Frontal cortex (tissue), 4 donors: ENCODE data around the gene ADAMTSL3. TPM values are rescaled to one million over a fixed set of nuclear protein-coding genes. Genes with fewer than 3 reads are reported as not detected.
"Not testable (repeated sequence)": the region's sequence is repeated elsewhere in the genome, so short reads cannot be mapped to it uniquely, and the experiment has no call there.

Source experiments
- DNase-seq, 2 donors: peaks; one replicate each; pipeline ENCODE4 v3.0.0; 2012; ENCODE audit warnings: low spot score in 2 of 2
- FAIRE-seq: peaks from 2 replicates; lab custom pipeline; 2012; peaks lifted over from hg19 to GRCh38; lab: Jason Lieb, UNC
- total RNA-seq: library from RNA; depleted of rRNA; stranded (reverse); fragments of >200 nt; gene quantifications from one replicate; pipeline ENCODE4 v1.2.3, GENCODE V29; 2014
- donor health status: control.
- donor health status: control.
- donor health status: control.

The ADAMTSL3 gene
- total RNA-seq, 1 donor from 2014 or later = 17.1 TPM

DNA sequence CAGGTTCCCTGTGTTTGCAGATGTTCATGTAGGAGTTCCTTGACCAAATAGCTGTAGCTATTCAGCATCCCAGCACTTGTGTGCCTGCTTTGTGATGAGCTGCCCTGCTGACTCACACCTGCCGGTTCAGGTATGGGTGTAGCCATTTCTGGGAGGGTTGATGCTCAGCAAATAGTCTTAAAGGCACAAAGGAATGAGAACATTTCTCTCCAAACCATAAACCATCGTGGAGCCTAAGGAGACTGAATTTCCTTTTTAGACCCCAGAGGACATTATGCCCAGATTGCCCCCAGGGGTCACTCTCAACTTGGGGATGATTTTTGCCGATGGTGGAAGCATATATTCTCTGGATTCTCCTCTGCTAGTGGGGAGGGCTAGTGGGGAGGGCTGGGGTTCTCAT, 80.6 kb downstream of the ADAMTSL3 start:
- no peak for DNase-seq
- FAIRE-seq = no peak

GRCh38 chr15:83739629-83740028, 85.7 kb downstream of the ADAMTSL3 start:
- no peak for DNase-seq
- no peak for FAIRE-seq

GRCh38 chr15:83745771-83746170, 91.8 kb downstream of the ADAMTSL3 start:
- FAIRE-seq = no peak
- no peak for DNase-seq

- FAIRE-seq (no peak), DNase-seq (no peak)
Measured at GRCh38 chr15:83746231-83746630, 92.3 kb downstream of the ADAMTSL3 start.

DNA sequence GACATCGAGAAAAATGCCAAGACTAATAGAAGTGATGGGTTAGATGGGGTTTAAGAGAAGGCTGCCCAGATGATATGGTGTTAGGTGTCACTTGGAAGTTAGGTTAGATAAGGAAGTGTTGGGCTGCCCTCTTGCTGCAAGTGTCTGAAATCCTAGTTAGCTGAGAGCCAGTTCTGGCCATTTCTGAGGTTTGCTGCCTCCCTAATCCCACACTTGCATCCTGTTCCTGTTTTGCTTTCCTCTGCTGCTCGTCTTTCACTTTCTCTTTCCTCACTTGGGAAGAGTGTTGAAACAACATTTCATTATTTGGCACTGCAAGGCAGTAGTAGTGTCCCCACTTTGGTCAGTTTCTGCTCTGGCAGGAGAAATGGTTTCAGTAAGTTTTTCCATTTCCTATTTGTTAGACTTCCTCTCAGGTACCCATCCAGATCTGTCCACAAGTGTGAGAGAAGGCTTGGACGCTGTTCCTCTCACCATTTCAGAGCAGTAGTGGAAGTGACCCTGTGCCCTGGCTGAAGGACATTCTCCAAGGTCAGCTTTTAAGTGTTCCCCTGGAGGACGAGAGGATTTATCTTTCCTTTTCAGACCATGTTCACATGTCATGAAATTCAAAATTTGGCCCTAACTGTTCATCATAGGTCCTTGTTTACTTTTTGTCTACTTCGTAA, 93.3 kb downstream of the ADAMTSL3 start:
- peak; percentile 14 to 38 for DNase-seq
- FAIRE-seq = no peak

DNA sequence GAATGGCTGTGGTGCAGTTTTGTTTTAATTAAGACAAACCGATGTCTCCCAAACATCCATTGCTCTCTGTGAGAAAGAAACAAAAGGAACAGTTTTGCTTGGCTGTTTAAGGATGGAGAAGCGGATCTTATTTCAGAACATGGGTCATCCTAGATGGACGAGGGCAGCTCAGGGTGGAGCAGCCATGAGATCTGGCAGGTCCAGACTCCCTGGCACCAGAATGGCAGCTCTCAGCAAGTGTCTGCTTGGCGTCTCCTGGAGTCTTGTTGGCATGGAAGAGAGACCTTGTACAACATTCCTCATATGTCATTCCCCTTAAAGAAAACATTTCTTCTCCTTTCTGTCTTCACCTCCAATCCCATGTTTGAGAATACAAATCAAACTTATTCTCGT, 93.8 kb downstream of the ADAMTSL3 start:
- FAIRE-seq (no peak), DNase-seq (no peak)

DNA sequence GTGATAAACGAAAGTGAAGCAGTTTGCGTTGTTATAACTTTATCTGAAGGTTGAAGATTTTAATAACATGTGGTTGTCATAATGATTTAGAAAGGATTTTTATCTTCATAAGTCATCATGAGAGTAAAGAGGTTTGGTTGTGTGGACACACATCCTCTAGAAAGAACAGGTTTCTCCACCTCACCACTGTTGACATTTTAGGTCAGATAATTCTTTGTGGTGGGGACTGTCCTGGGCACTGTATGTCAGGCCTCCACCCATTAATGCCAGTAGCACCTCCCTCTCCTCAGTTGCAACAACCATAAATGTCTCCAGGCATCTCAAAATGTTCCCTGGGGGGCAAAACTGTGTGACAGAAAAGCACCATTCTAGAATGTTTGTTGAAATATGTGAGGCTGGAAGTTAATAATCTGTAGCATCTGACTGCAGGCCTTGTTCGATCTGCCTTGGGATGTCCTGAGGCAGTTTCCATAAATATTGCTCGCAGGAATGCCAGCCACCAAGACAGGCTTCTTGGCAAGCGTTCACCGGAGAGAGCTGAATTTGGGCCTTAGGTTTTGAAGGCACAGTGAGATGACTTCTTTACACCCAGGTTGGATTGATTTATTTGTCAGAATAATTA, 100.1 kb downstream of the ADAMTSL3 start:
- no peak for DNase-seq
- no peak for FAIRE-seq

DNA sequence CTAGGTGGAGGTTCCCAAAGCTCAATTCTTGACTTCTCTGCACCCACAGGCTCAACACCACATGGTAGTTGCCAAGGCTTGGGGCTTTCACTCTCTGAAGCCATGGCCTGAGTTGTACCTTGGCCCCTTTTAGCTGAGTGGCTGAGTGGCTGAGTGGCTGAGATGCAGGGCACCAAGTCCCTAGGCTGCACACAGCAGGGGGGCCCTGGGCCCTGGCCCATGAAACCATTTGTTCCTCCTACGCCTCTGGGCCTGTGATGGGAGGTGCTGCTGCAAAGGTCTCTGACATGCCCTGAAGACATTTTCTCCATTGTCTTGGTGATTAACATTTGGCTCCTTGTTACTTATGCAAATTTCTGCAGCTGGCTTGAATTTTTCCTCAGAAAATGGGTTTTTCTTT, 103.4 kb downstream of the ADAMTSL3 start:
- DNase-seq, FAIRE-seq: not testable (repeated sequence)

DNA sequence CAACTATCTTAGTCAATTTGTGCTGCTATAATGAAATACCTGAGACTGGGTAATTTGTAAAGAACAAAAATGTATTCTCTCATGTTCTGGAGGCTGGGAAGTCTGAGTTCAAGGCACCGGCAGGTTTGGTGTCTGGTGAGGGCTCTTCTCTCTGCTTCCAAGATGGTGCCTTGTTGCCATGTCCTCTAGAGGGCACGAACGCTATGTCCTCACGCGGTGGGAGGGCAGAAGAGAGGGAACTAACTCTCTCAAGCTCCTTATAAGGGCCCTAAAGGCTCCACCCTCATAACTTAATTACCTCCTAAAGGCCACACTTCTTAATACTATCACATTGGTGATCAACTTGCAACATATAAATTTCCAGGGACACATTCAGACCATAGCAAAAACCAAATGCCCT, 108.4 kb downstream of the ADAMTSL3 start:
- DNase-seq = no peak
- no peak for FAIRE-seq

DNA sequence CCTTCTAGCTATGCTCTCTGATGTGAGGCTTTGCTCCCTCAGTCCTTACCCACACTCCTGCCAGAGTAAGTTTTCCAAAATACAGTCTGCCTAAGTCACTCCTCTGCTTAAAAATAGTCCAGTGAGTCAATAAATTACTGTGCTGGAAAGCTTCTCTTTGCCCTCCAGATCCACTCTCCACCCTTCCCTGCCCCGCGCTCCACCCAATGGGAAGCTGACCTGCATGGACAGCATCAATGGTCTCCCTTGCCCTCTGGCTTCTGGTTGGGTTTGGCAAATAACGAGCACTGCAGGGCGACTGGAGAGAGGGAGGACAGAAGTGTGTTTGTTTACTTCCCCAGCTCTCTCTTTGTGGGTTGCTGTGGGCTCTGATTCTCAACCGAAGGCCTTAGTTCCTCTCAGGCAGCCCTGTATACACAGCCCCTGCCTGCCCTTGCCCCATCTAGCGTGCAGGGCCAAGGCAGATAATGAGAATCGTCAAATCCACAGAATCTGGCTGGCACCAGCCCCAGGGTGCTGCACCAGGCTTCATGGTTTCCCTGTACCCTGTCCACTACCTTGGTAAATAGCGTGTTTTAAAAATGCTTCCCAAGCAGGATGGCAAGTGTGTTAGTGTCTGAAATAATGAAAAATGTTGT, 110.4 kb downstream of the ADAMTSL3 start:
- FAIRE-seq (no peak), DNase-seq (no peak)

GRCh38 chr15:83766339-83766738, 112.4 kb downstream of the ADAMTSL3 start:
- FAIRE-seq (no peak), DNase-seq (no peak)

DNA sequence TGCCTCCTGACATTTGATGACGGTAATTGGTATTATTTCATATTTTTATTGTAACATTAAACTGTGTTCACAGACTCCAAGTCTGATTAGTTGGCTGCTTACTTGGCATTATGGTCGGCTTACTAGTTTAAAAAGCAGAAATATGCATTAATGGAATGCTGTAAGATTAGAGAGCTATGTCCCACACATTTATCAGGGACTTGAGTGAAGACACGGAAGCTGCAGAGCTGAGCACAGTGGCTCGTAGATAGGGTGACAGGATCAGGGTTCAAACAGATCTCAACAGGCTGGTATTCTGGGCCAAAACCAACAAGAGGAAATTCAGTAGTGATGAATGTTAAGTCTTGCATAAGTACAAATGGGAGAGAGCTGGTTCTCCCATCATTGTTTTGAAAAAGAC, 113.8 kb downstream of the ADAMTSL3 start:
- no peak for FAIRE-seq

DNA sequence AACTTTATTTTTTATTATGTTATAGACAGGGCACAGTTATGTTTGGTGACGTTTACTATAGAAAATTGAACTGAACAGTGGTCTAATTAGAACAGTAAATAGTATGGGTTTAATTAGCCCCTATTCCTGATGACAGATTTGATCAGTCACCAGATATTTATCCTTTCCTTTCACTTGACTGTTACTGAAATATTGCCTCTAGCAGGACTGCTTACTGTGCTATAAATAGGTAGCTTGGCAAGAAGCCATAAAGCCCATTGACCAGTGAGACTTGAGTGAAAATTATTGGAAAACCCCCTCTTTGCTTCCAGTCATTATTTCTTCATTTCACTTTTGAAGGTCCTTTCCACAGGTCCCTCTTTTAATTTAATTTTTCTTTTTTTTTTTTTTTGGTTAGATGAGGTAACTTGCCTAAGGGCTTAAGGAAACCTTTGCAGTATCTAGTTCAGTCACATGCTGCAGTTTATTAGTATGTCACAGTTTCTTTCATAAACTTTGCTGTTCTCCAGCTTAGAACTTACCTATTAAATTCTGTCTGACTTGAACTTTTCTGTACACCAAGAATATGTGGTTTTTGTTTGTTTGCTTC, 115.6 kb downstream of the ADAMTSL3 start:
- FAIRE-seq (no peak), DNase-seq (no peak)

More for the DNA sequence above, 113.8 kb downstream of the ADAMTSL3 start:
- DNase-seq = no peak

GRCh38 chr15:83775738-83776137, 121.8 kb downstream of the ADAMTSL3 start:
- FAIRE-seq (no peak), DNase-seq (no peak)

DNA sequence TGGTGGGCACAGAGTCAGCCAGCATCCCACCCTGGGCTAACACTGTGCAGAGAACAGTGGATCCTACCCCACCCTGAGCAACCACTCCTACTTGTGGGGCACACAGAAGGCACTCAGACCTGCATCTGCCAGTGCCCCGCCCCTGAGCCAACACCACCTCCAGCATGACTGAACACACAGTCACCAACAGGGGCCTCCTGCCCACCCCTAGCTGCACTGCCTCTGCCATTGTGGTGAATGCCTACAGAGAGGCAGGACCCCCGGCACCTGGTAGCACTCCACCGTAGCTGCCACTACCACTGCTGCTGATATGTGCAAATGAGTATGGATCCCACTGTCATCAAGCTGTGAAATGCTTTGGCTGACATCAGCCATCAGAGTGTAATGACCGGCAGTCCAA, 123.1 kb downstream of the ADAMTSL3 start:
- FAIRE-seq = no peak

GRCh38 chr15:83783227-83783626, 129.3 kb downstream of the ADAMTSL3 start:
- DNase-seq (no peak), FAIRE-seq (peak; percentile 3)

More for the DNA sequence above, 123.1 kb downstream of the ADAMTSL3 start:
- DNase-seq = no peak

DNA sequence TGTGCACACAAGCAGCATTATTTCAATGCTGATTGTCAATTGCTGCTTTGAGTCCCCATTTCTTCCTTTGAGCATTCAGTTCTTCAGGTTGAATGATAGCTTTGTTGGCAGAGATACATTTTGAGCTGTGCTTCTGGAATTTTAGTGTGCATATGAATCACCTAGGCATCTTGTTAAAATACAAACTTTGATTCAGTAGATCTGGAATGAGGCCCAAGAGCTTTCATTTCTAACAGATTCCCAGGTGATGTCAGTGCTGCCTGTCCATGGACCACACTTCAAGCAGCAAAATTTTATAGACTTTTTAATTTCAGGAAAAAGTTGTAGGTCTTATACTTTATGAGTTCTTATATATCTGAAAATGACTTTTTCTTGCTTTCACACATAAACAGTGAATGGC, 131.1 kb downstream of the ADAMTSL3 start:
- FAIRE-seq (no peak), DNase-seq (no peak)

- DNase-seq (no peak), FAIRE-seq (no peak)
Measured at GRCh38 chr15:83786336-83786735, 132.4 kb downstream of the ADAMTSL3 start.

GRCh38 chr15:83793069-83793468, 139.1 kb downstream of the ADAMTSL3 start:
- no peak for FAIRE-seq
- DNase-seq = no peak

- no peak for FAIRE-seq
- no peak for DNase-seq
Measured at GRCh38 chr15:83794209-83794608, 140.3 kb downstream of the ADAMTSL3 start.

- no peak for FAIRE-seq
- no peak for DNase-seq
Measured at GRCh38 chr15:83809345-83809744, 155.4 kb downstream of the ADAMTSL3 start.
